ENCODE measurements around the gene OTUD5.
"Not testable (repeated sequence)": the region's sequence is repeated elsewhere in the genome, so short reads cannot be mapped to it uniquely, and the experiment has no call there.

The OTUD5 gene

GRCh38 chrX:48910926-48911411, 46.4 kb downstream of the OTUD5 start:
- no peak for DNase-seq

GRCh38 chrX:48909703-48910294, 47.6 kb downstream of the OTUD5 start:
- DNase-seq: no peak

- DNase-seq: no peak
Observed at GRCh38 chrX:48908600-48908999, 48.8 kb downstream of the OTUD5 start.

GRCh38 chrX:48905090-48905790, 52.2 kb downstream of the OTUD5 start:
- no peak for DNase-seq

- DNase-seq: no peak
Observed at GRCh38 chrX:48904626-48905025, 52.8 kb downstream of the OTUD5 start.

- DNase-seq: no peak
Observed at GRCh38 chrX:48904180-48904579, 53.2 kb downstream of the OTUD5 start.

- no peak for DNase-seq
Observed at GRCh38 chrX:48903290-48903689, 54.1 kb downstream of the OTUD5 start.

- DNase-seq: no peak
Observed at GRCh38 chrX:48902776-48903175, 54.6 kb downstream of the OTUD5 start.

GRCh38 chrX:48902135-48902534, 55.3 kb downstream of the OTUD5 start:
- no peak for DNase-seq

GRCh38 chrX:48901069-48901468, 56.3 kb downstream of the OTUD5 start:
- DNase-seq: no peak

- no peak for DNase-seq
Observed at GRCh38 chrX:48899078-48899410, 58.4 kb downstream of the OTUD5 start.

- peak; percentile 83 for DNase-seq
Observed at GRCh38 chrX:48897625-48898306, 59.6 kb downstream of the OTUD5 start, which contains the start of the genes PQBP1 and TIMM17B. Gene PQBP1 (plus strand): TSS chrX:48897930. CDS start chrX:48898510, 580 bp downstream. Gene TIMM17B (minus strand): TSS chrX:48897768. CDS start chrX:48897749, 19 bp downstream.

- peak; percentile 56 to 60 for DNase-seq
Observed at GRCh38 chrX:48897157-48897624, 60.2 kb downstream of the OTUD5 start.

GRCh38 chrX:48896611-48897011, 60.8 kb downstream of the OTUD5 start:
- no peak for DNase-seq

GRCh38 chrX:48894891-48895290, 62.5 kb downstream of the OTUD5 start:
- DNase-seq: no peak

GRCh38 chrX:48893556-48894348, 63.7 kb downstream of the OTUD5 start:
- DNase-seq: no peak

GRCh38 chrX:48892896-48893295, 64.5 kb downstream of the OTUD5 start:
- DNase-seq: no peak

GRCh38 chrX:48891402-48892288, 65.8 kb downstream of the OTUD5 start:
- DNase-seq: peak; percentile 70 to 72

GRCh38 chrX:48890934-48891401, 66.4 kb downstream of the OTUD5 start:
- DNase-seq: no peak

- no peak for DNase-seq
Observed at GRCh38 chrX:48890296-48890925, 67.0 kb downstream of the OTUD5 start.

GRCh38 chrX:48886586-48886985, 70.8 kb downstream of the OTUD5 start:
- DNase-seq: not testable (repeated sequence)
